GM12878 (cell line): ENCODE results near the gene SPR. TPM values are rescaled to one million over a fixed set of nuclear protein-coding genes. Genes with fewer than 3 reads are reported as not detected.

Experiments
- ATAC-seq: fragments of 200-7000 bp; cut with Tn5 transposase; 3 replicates; pipeline ENCODE4 v1.9.1; 2020; ENCODE audit warnings: mild to moderate bottlenecking, moderate library complexity
- BruUV-seq: library from RNA; stranded (reverse); fragments of 400-500 nt; replicated peaks from 2 replicates; lab custom pipeline; 2021; lab: Mats Ljungman, UMichigan
- CTCF ChIA-PET: fragments of 300-600 bp; sonication (Branson Sonifier 250); formaldehyde crosslinking; extraction: SDS; loops from one replicate; lab custom pipeline; 2021; ENCODE audit warnings: inconsistent platforms; lab: Yijun Ruan, JAX
- POLR2A ChIA-PET: fragments of 350-600 bp; formaldehyde crosslinking; extraction: SDS; loops from one replicate; lab custom pipeline; 2021; ENCODE audit warnings: inconsistent platforms; lab: Charles Lee
- RAD21 ChIA-PET: fragments of 300-600 bp; sonication (Branson Sonifier 250); formaldehyde crosslinking; loops from one replicate; lab custom pipeline; 2023; ENCODE audit warnings: antibody characterized with exemption; ENCODE audit not compliant: unreplicated experiment; lab: Charles Lee
- SMC1A ChIA-PET: fragments of 300-600 bp; sonication (Branson Sonifier 250); formaldehyde crosslinking; loops from one replicate; lab custom pipeline; 2023; ENCODE audit not compliant: unreplicated experiment, uncharacterized antibody; lab: Charles Lee
- DNase-seq: peaks from one replicate; pipeline ENCODE4 v3.0.0-alpha.2; 2011; ENCODE audit warnings: low read depth, low spot score
- FAIRE-seq: peaks from 3 replicates; lab custom pipeline; 2011; peaks lifted over from hg19 to GRCh38; lab: Jason Lieb, UNC
- H2AFZ ChIP-seq: 2 replicates; pipeline ENCODE4 v1.6.0; 2011; ENCODE audit warnings: low read depth, low read length, control low read depth; ENCODE audit not compliant: control insufficient read depth
- H3K27ac ChIP-seq: 2 replicates; pipeline ENCODE4 v1.5.1; 2011; ENCODE audit warnings: control low read depth; ENCODE audit not compliant: control insufficient read depth, insufficient read depth
- H3K27me3 ChIP-seq, 2 experiments: replicated peaks in 1 of 2; 2 replicates each; pipeline versions ENCODE4 v1.6.0 to v1.6.1; 2011; ENCODE audit warnings: low read length in 1 of 2; ENCODE audit not compliant: control insufficient read depth in 2 of 2, insufficient read depth in 2 of 2
- H3K36me3 ChIP-seq, 2 experiments: 2 replicates each; pipeline ENCODE4 v1.5.1; 2011; ENCODE audit warnings: low read length in 1 of 2; ENCODE audit not compliant: control insufficient read depth in 2 of 2, insufficient read depth in 2 of 2
- H3K4me1 ChIP-seq: 2 replicates; pipeline ENCODE4 v1.6.1; 2011; ENCODE audit warnings: mild to moderate bottlenecking, low read length, moderate library complexity, mixed read lengths; ENCODE audit not compliant: control insufficient read depth, insufficient read depth
- H3K4me2 ChIP-seq: 2 replicates; pipeline ENCODE4 v1.6.0; 2011; ENCODE audit warnings: control low read depth; ENCODE audit not compliant: control insufficient read depth, insufficient read depth
- H3K4me3 ChIP-seq: fragments of 200-600 bp; sonication (generic); 2 replicates; pipeline ENCODE4 v1.5.1; 2016
- H3K79me2 ChIP-seq: 2 replicates; pipeline ENCODE4 v1.6.0; 2011; ENCODE audit warnings: low read length; ENCODE audit not compliant: control insufficient read depth, insufficient read depth
- H3K9ac ChIP-seq: 2 replicates; pipeline ENCODE4 v1.8.0; 2011; ENCODE audit warnings: low read length, control low read depth, mixed read lengths; ENCODE audit not compliant: control insufficient read depth, insufficient read depth
- H3K9me3 ChIP-seq: replicated peaks from 3 replicates; pipeline ENCODE4 v1.5.1; 2011; ENCODE audit warnings: mild to moderate bottlenecking, low read length; ENCODE audit not compliant: control insufficient read depth, insufficient read depth
- H4K20me1 ChIP-seq: 2 replicates; pipeline ENCODE4 v1.6.0; 2011; ENCODE audit not compliant: control insufficient read depth, insufficient read depth
- BCL11A ChIP-seq: IDR thresholded peaks from 2 replicates; pipeline ENCODE4 v1.6.1; 2011; ENCODE audit warnings: low read depth, low read length
- BRCA1 ChIP-seq: IDR thresholded peaks from 2 replicates; pipeline ENCODE4 v1.6.1; 2011; ENCODE audit warnings: low read depth, low read length, improper control_type of control experiment
- CREB1 ChIP-seq: IDR thresholded peaks from 2 replicates; pipeline ENCODE4 v1.6.1; 2012; ENCODE audit warnings: low read depth, mild to moderate bottlenecking, inconsistent platforms
- EED ChIP-seq: sonication (generic); IDR thresholded peaks from 2 replicates; pipeline ENCODE4 v1.6.1; 2016; ENCODE audit warnings: antibody characterized with exemption, low read depth
- EZH2 ChIP-seq: IDR thresholded peaks from 2 replicates; pipeline ENCODE4 v1.6.1; 2012; ENCODE audit warnings: low read depth, mild to moderate bottlenecking, control low read depth, inconsistent platforms, low read length, borderline replicate concordance; ENCODE audit not compliant: control insufficient read depth
- HDGF ChIP-seq: fragments of 450-650 bp; IDR thresholded peaks from 2 replicates; pipeline ENCODE4 v1.6.1; 2016; ENCODE audit warnings: antibody characterized with exemption
- MXI1 ChIP-seq: fragments of 150-350 bp; IDR thresholded peaks from 2 replicates; pipeline ENCODE4 v1.6.1; 2011; ENCODE audit warnings: low read depth, mild to moderate bottlenecking, inconsistent platforms, low read length, improper control_type of control experiment
- MYB ChIP-seq: fragments of 150-350 bp; IDR thresholded peaks from 2 replicates; pipeline ENCODE4 v1.6.1; 2014; ENCODE audit warnings: mild to moderate bottlenecking, low read depth, low read length, borderline replicate concordance
- MYC ChIP-seq: IDR thresholded peaks from 2 replicates; pipeline ENCODE4 v1.6.1; 2011; ENCODE audit warnings: mild to moderate bottlenecking, low read length, moderate library complexity, inconsistent platforms; ENCODE audit not compliant: insufficient read depth, insufficient replicate concordance, insufficient read length, severe bottlenecking
- RFX5 ChIP-seq: IDR thresholded peaks from 2 replicates; pipeline ENCODE4 v1.6.1; 2011; ENCODE audit warnings: low read depth, low read length, improper control_type of control experiment
- TCF12 ChIP-seq: IDR thresholded peaks from 2 replicates; pipeline ENCODE4 v1.6.1; 2011; ENCODE audit warnings: low read depth, mild to moderate bottlenecking, low read length
- ZNF274 ChIP-seq: IDR thresholded peaks from one replicate; pipeline ENCODE4 v1.8.0; 2011; ENCODE audit not compliant: insufficient read length, insufficient read depth
- ZNF687 ChIP-seq: fragments of 450-650 bp; IDR thresholded peaks from 2 replicates; pipeline ENCODE4 v1.6.1; 2017; ENCODE audit warnings: mild to moderate bottlenecking, moderate library complexity
- WGBS: methylation state at CpG from one replicate; pipeline ENCODE4 v1.1.6; 2016; ENCODE audit warnings: low lambda C conversion rate; ENCODE audit not compliant: insufficient replicate concordance, insufficient coverage; ENCODE audit errors: missing lambda C conversion rate; 5-methylcytosine and 5-hydroxymethylcytosine counted together
- in situ Hi-C: fragments of 300-500 bp; cut with MboI; formaldehyde crosslinking; loops from 9 replicates; pipeline ENCODE4 v1.14.3; 2018; ENCODE audit warnings: mixed read lengths
- intact Hi-C: fragments of 100-400 bp; cut with micrococcal nuclease; formaldehyde crosslinking; loops from one replicate; pipeline ENCODE4 v1.14.2; 2022; ENCODE audit not compliant: unreplicated experiment
- polyA plus RNA-seq, 11 experiments: library from polyadenylated mRNA; depleted of rRNA in 4 of 11; unstranded in 6 of 11; stranded (reverse) in 5 of 11; fragments of >200 nt; fragmentation: Nextera tagmentation in 4 of 11; fragmentation: Illumina TruSeq in 1 of 11; extraction: Ambion mirVana in 4 of 11; extraction: Trizol in 1 of 11; gene quantifications; 1 replicate in 1 of 11; 2 replicates in 10 of 11; pipeline versions ENCODE4 v1.2.1 to v1.2.3, GENCODE V29; 2011 to 2016; ENCODE audit warnings: inconsistent platforms in 2 of 11, missing spikeins in 2 of 11, low read depth in 1 of 11
- total RNA-seq, 4 experiments: library from RNA; depleted of rRNA in 3 of 4; stranded (reverse); fragments of >200 nt in 3 of 4; fragmentation: Illumina TruSeq in 1 of 4; extraction: Trizol in 1 of 4; gene quantifications; 2 replicates each; pipeline versions ENCODE4 v1.2.1 to v1.2.3, GENCODE V29; 2013 to 2021

Gene SPR
- total and polyA plus RNA-seq, 10 of the 15 experiments (the other 5 are each of a cell fraction or from before 2014, with no cell fraction given): 0.68 to 7.8 (median 2.5) TPM

GRCh38 chr2:72841462-72842125 is 45.6 kb upstream of the SPR start (continued):
- no peak for TF ChIP-seq EZH2
- TF ChIP-seq CREB1: no peak
- no peak for TF ChIP-seq BCL11A
- TF ChIP-seq HDGF: no peak
- TF ChIP-seq ZNF274: no peak

- SMC1A ChIA-PET: no interaction called here
- H4K20me1 ChIP-seq: no peaks in the 10 kb centered on the region
- no peak overlapping the region for H3K27ac ChIP-seq
- no TSS peak for BruUV-seq
- no peak for FAIRE-seq
- no peak for DNase-seq
- 6% methylated on average over 2 of the region's 2 CpGs for WGBS
- POLR2A ChIA-PET: no interaction called here
- RAD21 ChIA-PET: no interaction called here
- TF ChIP-seq MYB (no peak), EED (no peak), MYC (no peak), TCF12 (no peak), ZNF687 (no peak), MXI1 (no peak), RFX5 (no peak), BRCA1 (no peak), HDGF (no peak)
- TF ChIP-seq, all 136 proteins: peak for 0
- intact Hi-C loops: no loop called here
- in situ Hi-C loops: no loop called here
- ATAC-seq: no peak
- Histone ChIP-seq H3K27me3 (no peaks in the 10 kb centered on the region; a peak in 1 of 4 replicates), H3K4me2 (no peak overlapping the region), H3K4me1 (peaks cover 7% of the 10 kb centered on the region; the same call in 1 of the 2 replicates), H3K4me3 (no peak overlapping the region), H3K9ac (no peak overlapping the region), H3K79me2 (no peaks in the 10 kb centered on the region), H2AFZ (no peak overlapping the region), H3K36me3 (no peaks in the 10 kb centered on the region), H3K9me3 (no peaks in the 10 kb centered on the region)
- CTCF ChIA-PET: interaction anchor here (0.6 kb wide), 1 partner anchor 32 kb away, joined by 3 read pairs; no protein-coding TSS in a partner anchor
Measured at GRCh38 chr2:72843301-72843700, 43.9 kb upstream of the SPR start.
